ENCODE measurements around the gene PPP1R17.

DNA sequence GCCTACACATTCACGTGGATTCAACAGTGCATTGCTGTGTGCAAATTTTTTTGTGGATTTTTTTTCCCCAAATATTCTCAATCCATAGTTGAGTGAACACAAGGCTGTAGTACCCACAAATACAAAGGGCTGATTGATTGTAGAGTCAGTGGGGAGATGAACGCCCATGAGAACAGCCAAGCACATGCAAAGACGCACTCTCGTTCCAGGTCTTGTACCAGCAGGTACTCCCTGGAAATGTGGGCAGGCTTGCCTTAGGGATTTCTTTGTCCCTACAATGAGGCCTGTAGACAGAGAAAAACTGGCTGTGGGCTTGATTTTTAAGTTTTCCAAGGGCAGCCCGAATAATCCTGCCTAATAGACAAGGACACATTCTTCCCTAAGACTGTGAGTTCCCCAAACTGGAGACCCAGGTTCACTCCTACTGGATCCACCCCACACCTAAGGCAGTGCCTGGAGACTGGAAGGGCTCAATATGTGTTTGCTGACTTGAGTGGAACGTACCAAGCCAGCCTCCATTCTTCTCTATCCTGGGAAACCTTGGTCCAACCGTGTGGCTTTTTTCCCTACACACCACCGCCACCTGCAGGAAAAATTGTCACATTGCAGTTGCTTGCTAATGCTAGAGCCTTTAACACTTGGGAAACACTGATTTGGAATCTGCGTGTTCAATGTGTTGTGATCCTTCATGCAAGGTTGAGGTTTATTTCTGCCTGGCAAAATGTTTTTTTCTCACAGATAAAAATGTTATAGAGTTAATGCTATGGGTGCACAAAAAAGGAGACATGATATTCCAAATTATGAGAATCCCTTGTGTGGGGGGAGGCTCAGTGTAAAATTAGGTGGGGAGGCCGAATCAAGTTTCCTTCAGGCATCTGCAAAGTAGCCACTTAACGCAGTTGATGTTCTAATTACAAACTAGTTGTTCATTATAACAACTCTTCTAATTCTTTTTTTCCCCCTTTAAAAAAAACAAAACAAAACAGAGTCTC, 49.3 kb downstream of the PPP1R17 start:
- no peak for TF ChIP-seq POLR2AphosphoS5 (IDR thresholded peaks at IDR 0.05; ENCODE audit: low read depth, low read length)
- no peak for TF ChIP-seq TAF1 (IDR thresholded peaks at IDR 0.05; ENCODE audit: borderline replicate concordance, insufficient read depth, low read length)
- TF ChIP-seq, protein P1, sequence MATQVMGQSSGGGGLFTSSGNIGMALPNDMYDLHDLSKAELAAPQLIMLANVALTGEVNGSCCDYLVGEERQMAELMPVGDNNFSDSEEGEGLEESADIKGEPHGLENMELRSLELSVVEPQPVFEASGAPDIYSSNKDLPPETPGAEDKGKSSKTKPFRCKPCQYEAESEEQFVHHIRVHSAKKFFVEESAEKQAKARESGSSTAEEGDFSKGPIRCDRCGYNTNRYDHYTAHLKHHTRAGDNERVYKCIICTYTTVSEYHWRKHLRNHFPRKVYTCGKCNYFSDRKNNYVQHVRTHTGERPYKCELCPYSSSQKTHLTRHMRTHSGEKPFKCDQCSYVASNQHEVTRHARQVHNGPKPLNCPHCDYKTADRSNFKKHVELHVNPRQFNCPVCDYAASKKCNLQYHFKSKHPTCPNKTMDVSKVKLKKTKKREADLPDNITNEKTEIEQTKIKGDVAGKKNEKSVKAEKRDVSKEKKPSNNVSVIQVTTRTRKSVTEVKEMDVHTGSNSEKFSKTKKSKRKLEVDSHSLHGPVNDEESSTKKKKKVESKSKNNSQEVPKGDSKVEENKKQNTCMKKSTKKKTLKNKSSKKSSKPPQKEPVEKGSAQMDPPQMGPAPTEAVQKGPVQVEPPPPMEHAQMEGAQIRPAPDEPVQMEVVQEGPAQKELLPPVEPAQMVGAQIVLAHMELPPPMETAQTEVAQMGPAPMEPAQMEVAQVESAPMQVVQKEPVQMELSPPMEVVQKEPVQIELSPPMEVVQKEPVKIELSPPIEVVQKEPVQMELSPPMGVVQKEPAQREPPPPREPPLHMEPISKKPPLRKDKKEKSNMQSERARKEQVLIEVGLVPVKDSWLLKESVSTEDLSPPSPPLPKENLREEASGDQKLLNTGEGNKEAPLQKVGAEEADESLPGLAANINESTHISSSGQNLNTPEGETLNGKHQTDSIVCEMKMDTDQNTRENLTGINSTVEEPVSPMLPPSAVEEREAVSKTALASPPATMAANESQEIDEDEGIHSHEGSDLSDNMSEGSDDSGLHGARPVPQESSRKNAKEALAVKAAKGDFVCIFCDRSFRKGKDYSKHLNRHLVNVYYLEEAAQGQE (IDR thresholded peaks at IDR 0.05; ENCODE audit: insufficient read depth in 1 of 2, low read depth in 2 of 2, low read length in 2 of 2), result no peak
- no peak for TF ChIP-seq SIN3A (IDR thresholded peaks at IDR 0.05; ENCODE audit: borderline replicate concordance, insufficient read depth, low read length)
- no peak for TF ChIP-seq FOXP2 (optimal IDR thresholded peaks at IDR 0.05; ENCODE audit: borderline replicate concordance, extremely low read depth, extremely low read length, insufficient read depth)
